ENCODE results near the gene GPR139.

GPR139 gene

DNA sequence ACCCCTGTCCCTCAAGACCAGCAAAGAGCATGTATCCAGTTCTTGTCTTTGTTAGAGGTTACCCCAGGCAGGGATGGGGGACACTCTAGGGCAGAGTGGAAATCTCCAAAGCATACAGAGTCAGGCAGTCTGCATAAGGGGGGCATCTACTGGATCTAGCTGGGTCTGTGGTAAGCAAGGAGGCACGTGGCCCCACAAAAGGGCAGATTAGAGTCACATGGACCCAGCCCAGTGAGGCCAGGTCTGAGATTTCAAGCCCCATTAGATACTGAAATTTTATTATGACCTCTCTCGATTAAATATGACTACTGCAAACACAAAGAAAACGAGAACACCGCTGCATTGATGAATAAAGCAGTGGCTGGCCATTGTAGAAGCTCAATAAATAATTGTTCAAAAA lies 1.6 kb upstream of the GPR139 start:
- TF ChIP-seq, protein P1, sequence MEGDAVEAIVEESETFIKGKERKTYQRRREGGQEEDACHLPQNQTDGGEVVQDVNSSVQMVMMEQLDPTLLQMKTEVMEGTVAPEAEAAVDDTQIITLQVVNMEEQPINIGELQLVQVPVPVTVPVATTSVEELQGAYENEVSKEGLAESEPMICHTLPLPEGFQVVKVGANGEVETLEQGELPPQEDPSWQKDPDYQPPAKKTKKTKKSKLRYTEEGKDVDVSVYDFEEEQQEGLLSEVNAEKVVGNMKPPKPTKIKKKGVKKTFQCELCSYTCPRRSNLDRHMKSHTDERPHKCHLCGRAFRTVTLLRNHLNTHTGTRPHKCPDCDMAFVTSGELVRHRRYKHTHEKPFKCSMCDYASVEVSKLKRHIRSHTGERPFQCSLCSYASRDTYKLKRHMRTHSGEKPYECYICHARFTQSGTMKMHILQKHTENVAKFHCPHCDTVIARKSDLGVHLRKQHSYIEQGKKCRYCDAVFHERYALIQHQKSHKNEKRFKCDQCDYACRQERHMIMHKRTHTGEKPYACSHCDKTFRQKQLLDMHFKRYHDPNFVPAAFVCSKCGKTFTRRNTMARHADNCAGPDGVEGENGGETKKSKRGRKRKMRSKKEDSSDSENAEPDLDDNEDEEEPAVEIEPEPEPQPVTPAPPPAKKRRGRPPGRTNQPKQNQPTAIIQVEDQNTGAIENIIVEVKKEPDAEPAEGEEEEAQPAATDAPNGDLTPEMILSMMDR (IDR thresholded peaks at IDR 0.05; ENCODE audit: insufficient read depth, low read length), result no peak
- TF ChIP-seq POLR2AphosphoS5 (IDR thresholded peaks at IDR 0.05; ENCODE audit: low read depth) (no peak), GABPA (IDR thresholded peaks at IDR 0.05; ENCODE audit: low read depth) (no peak), SPI1 (IDR thresholded peaks at IDR 0.05; ENCODE audit: borderline replicate concordance, low read depth) (no peak)
- TF ChIP-seq, protein P2, sequence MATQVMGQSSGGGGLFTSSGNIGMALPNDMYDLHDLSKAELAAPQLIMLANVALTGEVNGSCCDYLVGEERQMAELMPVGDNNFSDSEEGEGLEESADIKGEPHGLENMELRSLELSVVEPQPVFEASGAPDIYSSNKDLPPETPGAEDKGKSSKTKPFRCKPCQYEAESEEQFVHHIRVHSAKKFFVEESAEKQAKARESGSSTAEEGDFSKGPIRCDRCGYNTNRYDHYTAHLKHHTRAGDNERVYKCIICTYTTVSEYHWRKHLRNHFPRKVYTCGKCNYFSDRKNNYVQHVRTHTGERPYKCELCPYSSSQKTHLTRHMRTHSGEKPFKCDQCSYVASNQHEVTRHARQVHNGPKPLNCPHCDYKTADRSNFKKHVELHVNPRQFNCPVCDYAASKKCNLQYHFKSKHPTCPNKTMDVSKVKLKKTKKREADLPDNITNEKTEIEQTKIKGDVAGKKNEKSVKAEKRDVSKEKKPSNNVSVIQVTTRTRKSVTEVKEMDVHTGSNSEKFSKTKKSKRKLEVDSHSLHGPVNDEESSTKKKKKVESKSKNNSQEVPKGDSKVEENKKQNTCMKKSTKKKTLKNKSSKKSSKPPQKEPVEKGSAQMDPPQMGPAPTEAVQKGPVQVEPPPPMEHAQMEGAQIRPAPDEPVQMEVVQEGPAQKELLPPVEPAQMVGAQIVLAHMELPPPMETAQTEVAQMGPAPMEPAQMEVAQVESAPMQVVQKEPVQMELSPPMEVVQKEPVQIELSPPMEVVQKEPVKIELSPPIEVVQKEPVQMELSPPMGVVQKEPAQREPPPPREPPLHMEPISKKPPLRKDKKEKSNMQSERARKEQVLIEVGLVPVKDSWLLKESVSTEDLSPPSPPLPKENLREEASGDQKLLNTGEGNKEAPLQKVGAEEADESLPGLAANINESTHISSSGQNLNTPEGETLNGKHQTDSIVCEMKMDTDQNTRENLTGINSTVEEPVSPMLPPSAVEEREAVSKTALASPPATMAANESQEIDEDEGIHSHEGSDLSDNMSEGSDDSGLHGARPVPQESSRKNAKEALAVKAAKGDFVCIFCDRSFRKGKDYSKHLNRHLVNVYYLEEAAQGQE (IDR thresholded peaks at IDR 0.05; ENCODE audit: insufficient replicate concordance, low read depth), result no peak
- Histone ChIP-seq H3K27me3 (ENCODE audit: insufficient read depth, poor library complexity, severe bottlenecking) (peaks cover 12% of the 10 kb centered on the region), H3K4me3 (replicated peaks; ENCODE audit: insufficient read depth, low read length) (no peak overlapping the region), H3K27ac (replicated peaks) (no peak overlapping the region)
- no peak for DNase-seq (ENCODE audit: low read depth in 1 of 2, low spot score in 1 of 2)

DNA sequence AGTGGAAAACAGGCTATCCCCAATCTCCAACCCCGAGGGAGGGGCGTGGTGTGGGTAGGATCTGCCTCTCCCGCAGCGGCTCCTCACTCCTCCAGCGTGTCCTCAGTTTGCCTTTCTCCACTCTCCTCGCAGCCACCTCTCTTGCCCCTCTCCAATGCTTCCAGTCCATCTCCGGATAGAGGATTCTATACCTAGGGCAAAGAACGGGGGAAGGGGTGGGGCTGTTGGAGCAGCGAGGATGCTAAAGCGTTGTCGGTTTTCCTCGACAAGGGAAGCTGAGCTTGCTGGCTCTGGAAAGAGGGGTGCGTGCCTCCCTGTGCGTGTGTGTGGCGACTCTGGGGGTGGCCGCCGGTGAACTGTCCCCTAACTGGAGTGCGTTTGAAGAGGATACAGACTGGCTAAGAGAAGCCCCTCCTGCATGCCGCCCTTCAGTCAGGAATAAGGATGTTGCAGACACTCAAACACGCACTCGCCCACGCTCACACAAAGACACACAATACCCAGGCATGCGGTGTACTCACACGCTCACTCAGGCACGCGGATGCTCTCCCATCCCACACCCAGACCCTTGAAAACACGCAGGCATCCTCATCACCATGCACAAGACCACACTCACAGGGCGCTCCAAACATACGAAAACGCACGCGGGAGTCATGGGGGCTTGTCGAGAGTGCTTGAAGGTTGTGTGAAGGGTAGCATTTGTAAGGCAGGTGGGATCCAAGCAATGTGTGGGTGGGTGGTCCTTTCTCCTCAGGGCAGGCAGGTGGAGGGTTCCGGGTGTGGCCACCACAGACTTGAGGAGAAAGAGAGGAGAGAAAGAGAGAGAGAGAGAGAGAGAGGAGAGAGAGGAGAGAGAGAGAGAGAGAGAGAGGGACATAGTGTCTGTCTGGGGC lies 655 bp upstream of the GPR139 start:
- peaks cover 12% of the 10 kb centered on the region for H3K27me3 ChIP-seq (ENCODE audit: insufficient read depth, poor library complexity, severe bottlenecking)
- no peak overlapping the region for H3K27ac ChIP-seq (replicated peaks)
- DNase-seq (ENCODE audit: low read depth in 1 of 2, low spot score in 1 of 2), result no peak
- no peak overlapping the region for H3K4me3 ChIP-seq (replicated peaks; ENCODE audit: insufficient read depth, low read length)
- TF ChIP-seq, protein P1 (IDR thresholded peaks at IDR 0.05; ENCODE audit: insufficient read depth, low read length), result no peak
- TF ChIP-seq, protein P2 (IDR thresholded peaks at IDR 0.05; ENCODE audit: insufficient replicate concordance, low read depth), result no peak
- TF ChIP-seq GABPA (IDR thresholded peaks at IDR 0.05; ENCODE audit: low read depth) (no peak), POLR2AphosphoS5 (IDR thresholded peaks at IDR 0.05; ENCODE audit: low read depth) (no peak)

DNA sequence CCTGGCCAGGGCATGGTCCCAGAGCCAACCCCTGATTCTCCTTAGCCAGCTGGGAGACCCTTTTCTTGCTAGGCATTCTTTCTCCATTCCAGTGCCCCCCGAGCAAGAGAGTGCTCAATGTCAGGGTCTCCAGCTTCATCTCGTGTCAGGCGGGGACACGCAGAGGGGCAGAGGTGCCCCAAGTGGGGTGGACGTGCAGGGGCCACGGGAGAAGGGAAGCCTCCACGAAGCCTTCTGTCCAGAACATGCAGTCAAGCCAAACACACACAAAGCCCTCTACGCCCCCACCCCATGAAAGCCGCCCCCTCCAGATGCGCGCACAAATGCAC lies 852 bp downstream of the GPR139 start:
- TF ChIP-seq, protein P1 (IDR thresholded peaks at IDR 0.05; ENCODE audit: insufficient read depth, low read length), result no peak
- TF ChIP-seq POLR2AphosphoS5 (IDR thresholded peaks at IDR 0.05; ENCODE audit: low read depth) (no peak), SPI1 (IDR thresholded peaks at IDR 0.05; ENCODE audit: borderline replicate concordance, low read depth) (no peak), GABPA (IDR thresholded peaks at IDR 0.05; ENCODE audit: low read depth) (no peak)
- TF ChIP-seq, protein P2 (IDR thresholded peaks at IDR 0.05; ENCODE audit: insufficient replicate concordance, low read depth), result no peak
- no peak for DNase-seq (ENCODE audit: low read depth in 1 of 2, low spot score in 1 of 2)
- H3K27ac ChIP-seq (replicated peaks), result no peak overlapping the region
- peaks cover 12% of the 10 kb centered on the region for H3K27me3 ChIP-seq (ENCODE audit: insufficient read depth, poor library complexity, severe bottlenecking)
- no peak overlapping the region for H3K4me3 ChIP-seq (replicated peaks; ENCODE audit: insufficient read depth, low read length)
